Bronchial epithelial cell (primary cell): Measurements from ENCODE around the gene AGBL1. TPM values are rescaled to one million over a fixed set of nuclear protein-coding genes. Genes with fewer than 3 reads are reported as not detected.

Experiments used
- DNase-seq: peaks from one replicate; pipeline ENCODE4 v3.0.0-alpha.2; 2010; ENCODE audit warnings: low read depth
- FAIRE-seq: peaks from 2 replicates; lab custom pipeline; 2011; peaks lifted over from hg19 to GRCh38; lab: Jason Lieb, UNC
- H3K27me3 ChIP-seq: 2 replicates; pipeline ENCODE4 v1.5.1; 2011; ENCODE audit warnings: low read length; ENCODE audit not compliant: control insufficient read depth, insufficient read depth
- H3K36me3 ChIP-seq: 2 replicates; pipeline ENCODE4 v1.5.1; 2011; ENCODE audit warnings: low read length; ENCODE audit not compliant: control insufficient read depth, insufficient read depth
- H3K4me3 ChIP-seq: 2 replicates; pipeline ENCODE4 v1.5.1; 2011; ENCODE audit warnings: mild to moderate bottlenecking, low read depth, low read length, control low read depth
- total RNA-seq: library from RNA; depleted of rRNA; stranded (reverse); fragments of >200 nt; gene quantifications from 2 replicates; pipeline ENCODE4 v1.2.1, GENCODE V29; 2014
- TF ChIP-seq, protein P1 (sequence below): IDR thresholded peaks from 2 replicates; pipeline ENCODE4 v1.5.1; 2011; ENCODE audit warnings: mild to moderate bottlenecking, moderate library complexity, low read length, control low read depth, inconsistent platforms; ENCODE audit not compliant: insufficient read depth, severe bottlenecking

Gene AGBL1
- total RNA-seq, 1 donor from 2014 or later, result not detected

DNA sequence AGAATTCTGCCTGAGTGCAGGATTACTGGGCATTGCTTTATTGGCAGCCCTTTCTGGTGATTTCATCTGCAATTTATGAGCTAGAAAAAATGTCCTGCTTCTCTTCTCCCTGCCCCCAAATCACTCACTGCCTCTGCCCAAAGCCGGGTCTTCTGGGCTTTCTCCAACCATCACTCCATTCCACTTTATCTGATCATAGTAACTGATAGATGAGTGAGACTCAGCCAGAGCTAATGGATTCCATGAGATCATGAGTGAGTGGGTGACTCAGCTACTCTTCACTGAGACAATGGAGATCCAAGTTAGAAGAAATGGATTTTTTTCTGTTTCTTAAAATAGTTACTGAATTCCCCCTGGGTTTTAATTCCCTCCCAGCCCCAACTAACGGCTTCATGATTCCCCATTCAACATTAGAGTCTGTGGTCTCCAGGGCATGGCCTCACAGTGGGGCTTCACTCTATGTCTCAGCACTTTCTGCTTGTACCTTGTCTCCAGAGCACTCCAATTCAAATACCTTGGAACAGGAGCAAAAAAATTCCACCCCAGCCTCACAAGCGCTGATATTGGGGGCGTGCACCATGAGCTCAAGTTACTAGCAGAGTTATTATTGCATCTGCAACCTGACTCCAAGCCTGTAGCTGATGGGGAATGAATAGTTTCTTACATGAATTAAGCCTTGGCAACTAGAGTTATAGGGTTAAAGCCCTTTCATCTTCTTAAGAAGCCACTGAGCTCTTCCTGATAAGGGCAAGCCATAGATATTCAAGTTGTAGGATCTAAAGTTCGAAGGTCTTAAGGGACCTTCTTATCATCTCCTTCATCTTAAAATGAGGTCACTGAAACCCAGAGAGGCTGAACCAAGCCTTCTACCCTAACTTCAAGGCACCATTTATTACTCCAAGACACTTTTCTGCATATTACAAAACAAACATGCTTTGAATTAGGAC, 85.9 kb downstream of the AGBL1 start:
- TF ChIP-seq, protein P1, sequence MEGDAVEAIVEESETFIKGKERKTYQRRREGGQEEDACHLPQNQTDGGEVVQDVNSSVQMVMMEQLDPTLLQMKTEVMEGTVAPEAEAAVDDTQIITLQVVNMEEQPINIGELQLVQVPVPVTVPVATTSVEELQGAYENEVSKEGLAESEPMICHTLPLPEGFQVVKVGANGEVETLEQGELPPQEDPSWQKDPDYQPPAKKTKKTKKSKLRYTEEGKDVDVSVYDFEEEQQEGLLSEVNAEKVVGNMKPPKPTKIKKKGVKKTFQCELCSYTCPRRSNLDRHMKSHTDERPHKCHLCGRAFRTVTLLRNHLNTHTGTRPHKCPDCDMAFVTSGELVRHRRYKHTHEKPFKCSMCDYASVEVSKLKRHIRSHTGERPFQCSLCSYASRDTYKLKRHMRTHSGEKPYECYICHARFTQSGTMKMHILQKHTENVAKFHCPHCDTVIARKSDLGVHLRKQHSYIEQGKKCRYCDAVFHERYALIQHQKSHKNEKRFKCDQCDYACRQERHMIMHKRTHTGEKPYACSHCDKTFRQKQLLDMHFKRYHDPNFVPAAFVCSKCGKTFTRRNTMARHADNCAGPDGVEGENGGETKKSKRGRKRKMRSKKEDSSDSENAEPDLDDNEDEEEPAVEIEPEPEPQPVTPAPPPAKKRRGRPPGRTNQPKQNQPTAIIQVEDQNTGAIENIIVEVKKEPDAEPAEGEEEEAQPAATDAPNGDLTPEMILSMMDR, result no peak
- no peak overlapping the region for H3K4me3 ChIP-seq
- DNase-seq (no peak), FAIRE-seq (no peak)
- H3K27me3 ChIP-seq, result no peaks in the 10 kb centered on the region
- H3K36me3 ChIP-seq, result no peaks in the 10 kb centered on the region

DNA sequence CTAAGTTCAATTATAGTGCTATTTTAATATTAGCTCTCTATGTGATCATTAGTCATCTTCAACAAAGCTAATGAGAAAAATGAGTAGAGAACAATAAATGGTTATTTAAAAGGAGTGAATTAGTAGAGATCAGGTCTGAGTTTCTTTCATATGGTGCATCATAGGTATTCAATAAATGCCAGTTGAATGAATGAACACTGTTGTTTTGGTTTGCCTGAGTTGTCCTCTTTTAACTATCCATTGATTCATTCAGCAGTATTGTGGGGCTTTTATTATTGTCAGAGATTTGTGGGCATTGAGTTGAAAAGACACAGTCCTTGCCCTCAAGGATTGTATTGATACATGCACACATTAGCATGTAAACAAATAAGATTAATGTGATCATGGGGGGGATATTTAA, 88.2 kb downstream of the AGBL1 start:
- Histone ChIP-seq H3K4me3 (no peak overlapping the region), H3K27me3 (no peaks in the 10 kb centered on the region), H3K36me3 (no peaks in the 10 kb centered on the region)
- TF ChIP-seq, protein P1, result no peak
- FAIRE-seq, result no peak
- no peak for DNase-seq

DNA sequence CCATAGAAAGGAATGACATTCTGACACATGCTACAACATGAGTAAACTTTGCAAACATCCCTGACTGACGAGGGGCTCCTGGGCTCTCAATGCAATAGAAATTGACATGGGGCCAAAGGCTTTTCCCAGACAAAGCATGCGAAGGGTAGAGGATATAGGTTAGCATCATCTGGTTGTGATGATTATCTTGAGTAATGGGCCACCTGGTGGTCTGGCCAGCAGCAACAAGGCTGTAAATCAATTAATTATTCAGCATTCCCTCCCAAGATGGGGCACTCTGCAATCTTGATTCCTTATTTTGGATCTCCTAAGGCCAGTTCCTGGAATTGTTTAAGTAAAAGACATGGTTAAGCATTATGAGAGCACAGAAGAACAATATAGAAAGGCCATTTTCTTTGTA, 99.2 kb downstream of the AGBL1 start:
- DNase-seq, result no peak
- no peak for FAIRE-seq
- no peak overlapping the region for H3K4me3 ChIP-seq
- TF ChIP-seq, protein P1, result no peak
- no peaks in the 10 kb centered on the region for H3K27me3 ChIP-seq
- no peaks in the 10 kb centered on the region for H3K36me3 ChIP-seq

DNA sequence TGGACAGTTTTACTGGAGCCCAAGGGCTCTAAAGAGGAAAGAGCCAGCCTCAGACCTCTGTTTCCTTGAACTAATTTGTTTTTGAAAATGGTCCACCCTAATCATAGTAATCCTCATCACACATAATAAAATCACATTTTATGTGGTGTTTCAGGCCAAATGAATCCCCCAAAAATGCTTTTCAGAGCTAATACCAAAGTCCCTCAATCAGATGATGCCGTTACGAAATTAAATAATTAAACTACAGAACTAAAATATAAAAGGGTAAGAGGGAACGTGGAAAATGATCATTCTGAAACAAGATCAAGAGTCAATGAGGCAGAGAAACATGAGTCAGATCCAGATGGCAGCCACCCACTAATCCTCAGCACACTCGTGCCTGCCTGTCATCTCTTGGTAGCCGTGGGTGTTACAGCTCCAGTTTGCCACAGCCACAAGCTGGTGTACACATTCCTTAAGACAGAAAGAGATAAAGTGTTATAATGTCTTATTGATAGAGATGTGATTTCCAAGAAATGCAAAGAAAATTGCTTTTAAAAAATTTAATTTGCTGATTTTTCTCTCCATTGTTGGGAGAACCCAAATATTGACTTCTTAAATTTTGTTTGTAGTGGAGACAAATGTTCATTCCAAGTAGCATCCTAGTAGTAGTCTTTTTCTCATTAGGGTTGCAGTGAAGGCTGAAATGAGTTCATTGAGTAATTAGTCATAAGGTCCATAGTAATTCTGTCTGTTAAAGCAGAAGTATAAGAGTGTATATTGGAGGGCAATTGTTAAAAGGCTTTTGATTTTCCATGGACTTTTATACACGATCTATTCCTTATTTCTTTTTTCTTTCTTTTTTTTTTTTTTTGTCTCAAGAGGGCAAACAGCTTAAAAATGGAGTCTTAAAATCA, 104.2 kb downstream of the AGBL1 start:
- FAIRE-seq (no peak), DNase-seq (peak; percentile 10)
- H3K4me3 ChIP-seq, result no peak overlapping the region
- H3K27me3 ChIP-seq, result no peaks in the 10 kb centered on the region
- TF ChIP-seq, protein P1, result no peak
- H3K36me3 ChIP-seq, result no peaks in the 10 kb centered on the region

DNA sequence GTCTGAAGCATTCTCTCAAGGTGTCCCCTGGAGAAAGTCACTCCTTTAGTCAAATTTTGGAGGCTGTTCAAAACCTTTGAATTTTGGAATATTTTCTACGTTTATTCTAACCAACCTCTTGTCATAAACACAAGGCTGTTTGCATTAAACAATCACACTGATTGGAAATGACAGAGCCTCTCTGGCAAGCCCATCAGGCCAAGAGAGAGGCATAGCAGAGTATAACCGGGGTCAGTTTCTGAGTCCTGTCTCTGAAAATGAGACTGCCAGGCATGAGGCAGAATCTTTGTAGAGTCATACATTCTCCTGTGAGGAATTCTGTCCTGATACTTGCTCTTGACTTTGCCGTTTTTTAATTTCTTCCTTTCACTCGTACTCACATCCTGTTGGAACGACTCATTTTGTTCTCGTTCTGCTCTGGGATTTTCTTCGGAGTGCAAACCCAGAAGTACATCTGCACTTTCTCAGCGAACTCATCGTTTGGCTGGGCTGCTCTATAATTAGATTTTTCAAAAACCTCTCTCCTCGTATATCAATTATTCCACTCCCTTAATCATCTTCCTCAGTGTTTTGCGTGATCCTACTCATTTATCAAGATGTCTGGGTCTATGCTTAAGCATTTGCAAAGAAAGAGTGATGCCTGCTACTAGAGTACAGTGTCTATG, 114.2 kb downstream of the AGBL1 start:
- DNase-seq, result no peak
- no peaks in the 10 kb centered on the region for H3K36me3 ChIP-seq
- H3K27me3 ChIP-seq, result no peaks in the 10 kb centered on the region
- TF ChIP-seq, protein P1, result no peak
- no peak overlapping the region for H3K4me3 ChIP-seq
- FAIRE-seq, result no peak
